ENCODE results near the gene ESPN.
"Not testable (repeated sequence)": the region's sequence is repeated elsewhere in the genome, so short reads cannot be mapped to it uniquely, and the experiment has no call there.

Gene ESPN

DNA sequence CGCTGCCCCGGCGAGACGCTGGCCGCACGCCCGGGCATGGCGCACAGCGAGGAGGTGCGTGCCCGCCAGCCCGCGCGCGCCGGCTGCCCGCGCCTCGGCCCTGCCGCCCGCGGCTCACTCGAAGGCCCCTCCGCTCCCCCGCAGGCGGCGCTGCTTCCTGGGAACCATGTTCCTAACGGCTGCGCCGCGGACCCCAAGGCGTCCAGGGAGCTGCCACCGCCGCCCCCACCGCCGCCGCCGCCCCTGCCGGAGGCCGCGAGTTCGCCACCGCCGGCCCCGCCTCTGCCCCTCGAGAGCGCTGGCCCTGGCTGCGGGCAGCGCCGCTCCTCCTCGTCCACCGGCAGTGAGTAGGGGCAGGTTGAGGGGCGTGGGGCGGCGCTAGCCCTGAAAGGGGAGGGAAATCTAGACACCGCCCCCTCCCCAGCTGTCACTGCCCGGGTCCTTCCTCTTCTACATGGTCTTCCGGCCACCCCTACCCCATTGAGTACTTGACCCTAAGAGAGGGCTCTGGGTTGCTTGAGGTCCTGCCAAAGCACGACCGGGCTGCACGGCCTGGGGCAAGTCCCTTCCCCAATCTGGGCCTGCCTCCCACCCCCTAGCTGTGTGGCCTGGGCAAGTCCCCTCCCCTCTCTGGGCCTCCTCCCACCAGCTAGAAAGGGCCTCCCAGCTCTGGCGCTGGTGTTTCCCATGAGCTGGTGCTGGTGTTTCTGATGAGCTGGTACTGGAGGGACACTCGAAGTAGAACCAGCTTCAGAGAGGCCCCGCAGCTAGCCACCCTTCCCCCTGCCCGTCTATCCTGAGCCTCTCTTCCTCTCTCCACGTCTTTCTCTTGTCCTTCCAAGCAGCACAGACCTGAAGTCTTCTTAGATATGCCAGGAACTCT, 24.4 kb downstream of the ESPN start:
- DNase-seq (ENCODE audit: low spot score): no peak

DNA sequence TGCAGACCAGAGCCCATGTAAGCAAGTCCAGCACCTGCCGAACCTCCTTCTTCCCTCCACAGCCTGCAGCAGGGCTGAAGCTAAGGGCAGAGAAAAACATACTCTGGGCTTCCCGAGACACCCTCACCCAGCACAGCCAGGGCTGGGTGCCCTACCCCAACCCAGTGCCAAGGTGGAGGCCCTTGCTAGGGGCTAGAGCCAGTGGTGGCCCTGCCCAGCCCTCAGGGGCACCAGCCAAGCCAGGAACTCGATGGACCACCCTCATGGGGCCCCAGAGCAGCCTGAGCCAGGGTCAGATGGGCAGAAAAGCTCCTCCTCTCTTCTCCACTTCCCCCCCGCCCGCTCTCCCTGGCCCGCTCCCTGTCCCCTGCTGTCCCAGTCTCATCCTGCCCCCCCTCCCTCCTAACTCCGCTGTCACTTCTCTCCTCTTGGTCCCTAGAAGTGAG, 25.5 kb downstream of the ESPN start:
- DNase-seq (ENCODE audit: low spot score): no peak

DNA sequence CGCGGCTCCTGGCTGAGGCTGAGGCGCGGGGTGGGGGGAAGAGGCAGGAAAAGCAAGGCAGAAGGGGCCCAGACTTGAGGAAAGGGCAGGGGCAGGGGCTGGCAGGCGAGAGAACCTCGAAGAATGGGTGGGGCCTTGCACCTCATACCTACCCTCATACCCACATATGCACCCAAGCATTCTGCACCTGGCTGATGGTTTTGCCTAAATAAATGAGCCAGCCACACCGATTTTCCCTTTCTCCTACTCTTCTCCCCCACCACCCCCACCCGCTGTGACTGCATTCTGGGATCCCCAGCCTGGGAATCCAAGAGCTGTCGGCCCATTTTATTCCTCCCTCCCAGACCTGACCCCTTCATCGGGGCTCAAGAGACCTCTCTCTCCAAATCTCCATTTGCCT, 25.9 kb downstream of the ESPN start:
- not testable (repeated sequence) for DNase-seq (ENCODE audit: low spot score)

DNA sequence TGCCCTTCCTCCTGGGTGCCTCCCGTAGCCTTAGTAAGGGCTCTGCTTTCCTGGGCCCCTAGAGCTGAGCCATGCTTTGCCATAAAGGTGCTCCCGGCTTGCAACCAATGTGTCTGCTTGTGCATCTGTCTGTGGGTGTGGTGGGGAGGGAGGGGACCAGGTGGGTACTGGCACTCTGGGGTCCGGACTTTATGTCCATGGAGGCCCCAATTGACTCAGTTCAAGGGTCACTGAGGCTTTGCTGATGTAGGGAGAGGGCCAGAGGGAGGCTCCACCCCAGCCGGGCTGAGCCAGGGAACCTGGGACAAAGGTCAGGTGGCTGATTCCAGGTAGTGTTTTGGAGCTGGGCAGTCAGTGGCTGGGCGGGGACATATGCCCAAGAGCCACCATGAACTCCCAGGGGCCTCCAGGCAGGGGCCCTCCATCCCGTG, 26.4 kb downstream of the ESPN start:
- DNase-seq (ENCODE audit: low spot score): no peak

DNA sequence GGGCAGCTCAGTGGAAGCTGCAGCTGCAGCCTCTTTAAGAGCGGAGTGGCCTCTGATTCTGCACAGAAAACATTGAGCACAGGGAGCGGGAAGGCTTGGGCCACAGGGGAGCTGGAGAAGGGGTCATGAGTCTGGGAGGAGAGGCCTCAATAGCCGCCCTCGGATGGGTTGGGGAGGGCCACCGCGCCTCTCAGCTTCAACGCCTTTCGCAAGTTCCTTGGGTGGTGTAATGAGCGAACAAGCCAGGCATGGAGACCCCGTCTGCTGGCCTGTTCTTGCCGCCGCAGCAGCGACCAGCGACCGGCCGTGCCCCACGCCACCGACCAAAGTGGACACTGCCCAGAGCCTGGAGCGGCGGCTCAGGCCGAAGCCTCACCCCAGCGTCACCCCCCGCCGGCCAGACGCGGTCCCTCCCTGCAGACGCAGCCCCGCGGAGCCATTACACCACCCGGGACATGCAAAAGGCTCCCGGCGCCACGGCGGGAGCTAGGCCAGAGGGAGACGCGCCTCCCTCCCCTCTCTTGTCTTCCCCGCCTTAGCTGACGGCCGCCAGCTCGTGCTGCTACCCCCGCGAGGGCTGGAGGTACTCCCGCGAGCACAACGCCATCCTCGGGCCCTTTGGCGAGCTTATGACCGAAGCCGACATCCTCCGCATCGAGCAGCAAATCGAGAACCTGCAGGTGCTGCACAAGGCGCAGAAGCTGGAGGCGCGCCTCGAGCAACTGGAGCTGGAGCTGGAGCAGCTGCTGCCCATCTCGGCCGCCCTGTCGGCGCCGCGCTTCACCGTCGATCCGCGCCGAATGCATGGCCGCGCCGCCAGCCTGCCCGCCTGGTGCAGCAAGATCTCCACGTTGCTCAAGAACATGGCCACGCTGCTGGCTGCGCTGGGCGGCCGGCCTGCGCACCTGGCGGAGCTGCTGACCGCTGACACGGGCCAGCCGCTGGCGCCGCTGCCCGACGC, 29.6 kb downstream of the ESPN start:
- DNase-seq (ENCODE audit: low spot score): not testable (repeated sequence)

DNA sequence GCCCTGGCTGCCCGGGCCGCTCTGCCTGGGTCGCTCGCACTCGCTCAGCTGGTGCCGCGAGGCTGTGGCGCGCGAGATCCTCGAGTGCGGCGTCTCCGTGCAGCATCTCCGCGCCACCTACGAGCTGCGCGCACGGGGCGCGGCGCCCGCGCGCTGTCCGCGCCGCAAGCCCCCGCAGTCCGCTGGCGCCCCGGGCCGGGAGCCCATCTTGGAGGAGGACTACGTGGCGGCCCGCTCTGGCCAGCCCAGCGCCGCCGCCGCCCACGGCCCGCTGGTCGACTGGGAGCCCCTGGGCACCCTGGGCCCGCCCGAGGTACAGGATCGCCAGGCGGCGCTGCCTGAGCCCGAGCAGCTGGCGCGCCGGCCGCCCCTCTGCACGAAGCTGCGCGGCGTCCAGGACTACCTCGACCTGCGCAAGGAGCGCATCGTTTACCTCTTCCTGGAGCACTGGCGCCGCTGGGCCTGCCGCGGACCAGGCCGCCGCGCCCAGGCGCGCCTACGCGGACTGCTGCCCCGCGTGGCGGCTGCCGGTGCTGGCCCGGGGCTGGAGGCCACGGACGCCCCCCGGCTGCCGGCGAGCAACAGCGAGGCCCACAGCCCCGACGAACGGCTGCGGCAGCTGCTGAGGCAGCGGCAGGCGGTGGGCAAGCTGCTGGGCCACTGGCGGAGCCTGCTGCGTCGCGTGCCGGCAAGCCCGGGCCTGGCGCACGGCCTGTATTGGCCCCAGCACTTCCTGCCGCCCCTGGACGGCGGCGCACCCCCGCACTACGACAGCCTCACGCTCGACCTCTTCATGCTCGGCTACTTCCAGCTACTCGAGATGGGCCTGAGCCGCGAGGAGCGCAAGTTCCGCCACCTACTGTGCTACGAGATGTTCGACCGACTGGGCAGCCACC, 30.5 kb downstream of the ESPN start:
- DNase-seq (ENCODE audit: low spot score): no peak

DNA sequence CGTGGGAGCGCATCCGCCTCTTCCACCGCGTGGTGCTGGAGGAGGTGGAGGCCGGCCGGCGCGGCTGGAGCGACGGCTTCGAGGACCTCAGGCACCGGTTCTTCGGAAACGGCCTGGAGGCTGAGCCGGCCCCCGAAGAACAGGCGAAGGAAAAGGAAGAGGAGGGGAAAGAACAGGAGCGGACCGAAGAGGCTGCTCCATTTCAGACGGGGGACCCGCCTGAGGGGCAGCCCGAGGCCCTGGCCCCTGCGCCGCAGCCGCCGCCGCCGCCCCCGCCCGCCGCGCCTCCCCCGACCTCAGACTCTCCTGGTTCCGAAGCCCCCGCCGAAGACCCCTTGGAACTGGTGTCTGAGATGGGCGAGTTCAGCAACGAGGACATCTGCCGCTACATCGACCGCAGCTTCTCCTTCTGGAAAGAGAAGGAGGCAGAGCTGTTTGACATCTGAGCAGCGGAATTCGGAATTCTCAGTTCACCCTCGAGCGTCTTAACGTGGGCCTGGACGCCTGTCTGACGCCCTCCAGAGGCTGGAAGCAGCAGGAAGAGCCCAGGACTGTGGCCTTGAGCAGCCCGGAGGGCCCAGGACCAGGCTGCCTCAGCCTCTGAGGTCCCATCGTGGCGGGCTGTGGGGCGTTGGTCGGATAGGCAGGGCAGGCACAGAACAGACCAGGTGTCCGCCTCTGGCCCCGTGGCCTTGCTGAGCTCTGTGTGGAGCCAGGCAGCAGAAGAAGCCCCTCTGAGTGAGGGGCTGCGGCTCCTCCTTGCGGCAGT, 31.4 kb downstream of the ESPN start:
- DNase-seq (ENCODE audit: low spot score): not testable (repeated sequence)

DNA sequence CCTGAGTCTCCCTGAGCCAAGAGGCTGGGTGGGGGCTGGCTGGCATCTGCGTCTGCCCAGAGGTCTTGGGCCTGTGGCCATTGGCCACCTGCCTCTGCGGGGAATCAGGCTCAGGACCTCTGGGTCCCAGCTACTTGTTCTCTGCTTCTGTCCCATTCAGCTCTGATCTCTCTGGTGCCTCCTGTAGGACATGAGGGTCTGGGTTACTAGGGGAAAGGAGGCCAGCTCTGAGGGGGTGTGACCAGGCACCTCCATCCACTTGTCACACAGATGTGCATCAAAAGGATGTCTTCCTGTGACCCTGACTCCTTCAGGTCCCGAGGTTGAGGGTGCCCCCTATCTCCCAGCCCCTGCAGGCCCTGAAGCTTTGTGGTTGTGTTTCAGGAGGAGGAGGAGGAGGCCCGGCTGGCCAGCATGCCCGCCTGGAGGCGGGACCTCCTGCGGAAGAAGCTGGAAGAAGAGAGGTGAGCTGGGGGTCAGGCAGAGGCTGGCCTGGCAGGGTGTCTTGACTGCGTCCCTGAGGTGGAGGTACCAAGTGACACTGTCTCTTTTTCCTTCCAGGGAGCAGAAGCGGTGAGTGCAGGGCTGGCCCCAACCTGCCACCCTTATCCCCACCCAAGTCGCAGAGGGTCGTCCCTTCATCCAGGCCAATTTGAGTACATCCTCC, 32.4 kb downstream of the ESPN start:
- no peak for DNase-seq (ENCODE audit: low spot score)

DNA sequence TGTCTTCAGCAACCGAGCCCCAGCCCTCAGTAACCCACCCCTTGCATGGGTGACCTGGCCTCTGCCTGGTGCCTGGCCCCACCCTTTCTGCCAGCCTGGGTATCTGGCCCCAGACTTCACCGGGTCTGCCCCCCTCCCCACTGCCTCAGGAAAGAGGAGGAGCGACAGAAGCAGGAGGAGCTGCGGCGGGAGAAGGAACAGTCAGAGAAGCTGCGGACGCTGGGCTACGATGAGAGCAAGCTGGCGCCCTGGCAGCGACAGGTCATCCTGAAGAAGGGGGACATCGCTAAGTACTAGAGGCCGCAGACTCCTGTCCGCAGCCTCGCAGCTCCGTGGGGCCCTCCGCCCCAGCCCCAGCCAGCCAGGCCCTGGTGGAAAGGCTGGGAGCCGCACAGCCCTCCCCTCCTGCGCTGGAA, 35.3 kb downstream of the ESPN start:
- DNase-seq (ENCODE audit: low spot score): no peak

DNA sequence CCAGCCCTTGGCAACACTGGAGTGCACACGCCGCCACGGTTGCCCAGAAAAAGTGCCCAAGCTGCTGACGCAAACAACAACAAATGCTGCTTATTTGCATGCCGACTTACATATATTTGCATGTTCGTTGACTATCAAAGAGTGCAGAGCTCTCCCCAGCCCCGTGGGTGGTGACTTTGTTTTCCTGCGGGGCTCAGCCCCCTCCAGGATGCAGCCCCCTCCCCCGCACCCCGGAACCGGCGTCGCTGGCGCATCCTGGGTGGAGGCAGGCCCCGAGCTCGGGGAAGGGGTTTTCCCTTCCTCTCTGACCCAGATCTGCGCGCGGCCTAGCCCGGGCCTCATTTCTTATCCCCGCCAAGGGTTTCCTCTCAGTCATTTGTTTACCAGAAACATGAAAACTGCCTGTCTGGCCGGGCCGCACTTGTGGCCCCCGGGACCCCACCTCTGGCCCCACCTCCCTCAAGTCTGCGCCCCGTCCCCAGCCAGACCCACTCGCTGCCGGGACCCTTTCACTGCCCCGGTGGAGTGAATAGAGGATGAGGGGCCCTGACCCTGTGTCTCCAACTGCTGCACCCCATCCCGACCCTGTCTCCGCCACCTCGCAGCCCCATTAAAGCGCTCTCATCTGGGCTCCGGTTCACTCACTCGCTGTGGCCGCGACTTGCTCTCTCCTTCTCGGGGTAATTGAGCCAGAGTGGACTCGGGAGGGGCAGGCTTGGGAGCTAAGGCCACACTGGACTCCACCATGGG, 35.9 kb downstream of the ESPN start:
- DNase-seq (ENCODE audit: low spot score): no peak

DNA sequence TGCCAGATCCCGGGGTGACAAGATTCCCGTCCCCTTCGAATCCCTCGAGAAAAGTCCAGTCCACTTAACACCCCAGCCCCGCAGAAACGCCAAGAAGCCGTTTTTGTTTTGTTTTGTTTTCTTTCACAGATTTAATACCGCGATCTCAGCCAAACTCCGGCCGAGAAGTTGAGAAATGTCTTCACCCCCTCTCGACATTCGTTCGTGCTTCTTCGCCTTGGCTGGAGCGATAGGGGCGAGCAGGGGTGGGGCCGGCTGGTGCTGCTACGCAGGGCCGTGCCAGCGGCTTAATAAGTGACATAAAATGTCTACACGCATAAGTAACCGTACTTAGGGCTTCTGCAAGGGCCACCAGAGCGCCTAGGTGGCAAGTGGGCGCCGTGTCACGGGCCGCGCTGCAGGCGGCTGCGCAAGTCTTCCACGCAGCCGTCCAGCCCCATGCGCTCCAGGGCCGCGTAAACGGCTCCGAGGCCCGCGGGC, 36.5 kb downstream of the ESPN start:
- no peak for DNase-seq (ENCODE audit: low spot score)

DNA sequence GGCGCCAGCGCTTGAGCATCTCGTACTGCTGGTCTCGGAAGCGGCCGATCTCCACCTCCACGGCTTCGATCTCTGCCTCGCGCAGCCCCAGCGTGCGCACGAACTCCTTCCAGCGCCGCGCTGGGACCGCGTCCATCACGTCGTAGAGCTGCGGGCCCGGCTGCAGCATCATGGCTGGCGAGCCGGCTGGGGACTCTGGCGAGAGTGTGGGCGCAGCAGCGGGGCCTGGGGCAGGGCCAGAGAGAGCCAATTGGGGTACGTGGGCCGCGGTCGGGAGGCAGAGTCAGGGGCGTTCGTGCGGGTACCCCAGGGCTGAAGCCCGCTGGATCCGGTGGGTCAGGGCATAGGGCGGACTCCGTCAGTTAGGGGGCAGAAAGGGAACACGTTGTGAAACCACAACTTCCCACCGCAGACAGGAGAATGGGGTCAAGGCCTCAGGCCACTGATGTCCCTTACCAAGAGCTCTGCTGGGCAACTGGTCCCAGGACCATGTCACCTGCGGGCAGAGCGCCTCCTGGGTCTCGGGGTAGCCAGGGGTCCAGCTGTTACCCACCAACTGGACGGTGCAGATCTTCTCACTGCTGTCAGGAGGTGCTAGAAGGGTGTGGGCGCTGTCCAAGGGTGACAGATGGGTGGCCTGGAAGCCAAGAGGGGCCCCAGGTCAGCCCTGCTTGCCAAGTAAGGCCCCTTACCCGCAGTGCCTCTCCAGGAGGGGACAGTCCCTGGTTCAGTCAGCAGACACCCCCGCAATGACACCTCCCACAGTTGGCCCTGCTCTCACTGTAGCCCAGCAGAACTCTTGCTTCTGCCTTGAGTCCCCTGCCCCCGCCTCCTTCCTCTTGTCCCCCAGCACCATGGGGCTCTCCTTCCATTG, 37.2 kb downstream of the ESPN start:
- no peak for DNase-seq (ENCODE audit: low spot score)

DNA sequence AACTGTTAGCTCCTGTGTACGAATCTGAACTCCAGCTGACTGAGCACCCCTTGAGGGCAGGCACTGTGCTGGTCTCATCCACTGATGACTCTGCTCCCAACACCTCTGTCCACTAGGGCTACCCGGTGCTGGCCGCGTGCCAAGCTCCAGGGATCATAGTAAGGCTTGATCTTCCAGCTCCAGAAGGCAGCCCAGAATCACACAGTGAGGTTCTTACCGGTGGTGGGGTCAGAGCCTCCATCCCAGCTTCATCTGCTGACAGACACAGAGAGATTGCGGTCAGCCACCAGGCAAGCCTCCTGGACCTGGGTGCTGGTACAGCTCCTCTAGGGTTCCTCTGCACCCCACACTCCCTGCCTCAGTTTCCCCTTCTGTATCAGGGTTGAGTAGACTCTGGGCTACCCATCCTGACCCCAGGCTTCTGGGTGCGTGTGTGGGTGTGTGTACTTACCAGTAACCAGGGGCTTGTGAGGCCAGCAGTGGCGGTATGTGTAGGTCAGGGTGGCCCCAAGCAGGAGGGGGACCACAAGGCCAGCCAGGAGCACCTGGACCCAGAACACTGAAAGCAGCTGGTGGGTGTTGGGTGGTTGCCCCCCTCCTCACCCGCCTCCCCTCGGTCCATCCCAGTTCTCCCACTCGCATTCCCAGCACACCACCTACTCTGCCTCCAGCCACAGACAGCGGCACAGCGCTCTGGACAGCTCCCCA, 38.0 kb downstream of the ESPN start:
- DNase-seq (ENCODE audit: low spot score): no peak

DNA sequence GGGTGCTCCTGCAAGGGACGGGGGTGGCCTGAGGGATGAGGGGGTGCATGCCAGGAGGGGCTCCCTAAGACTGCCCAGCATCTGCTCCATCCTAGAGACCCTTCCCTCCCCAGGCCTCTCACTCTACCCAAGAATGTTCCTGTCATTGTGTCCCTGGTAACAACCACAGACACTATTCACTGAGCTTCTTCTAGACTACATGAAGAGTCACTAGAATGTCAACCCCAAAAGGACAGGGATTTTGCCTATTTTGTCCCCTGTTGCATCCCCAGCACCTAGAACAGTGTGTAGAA, 38.5 kb downstream of the ESPN start:
- no peak for DNase-seq (ENCODE audit: low spot score)

DNA sequence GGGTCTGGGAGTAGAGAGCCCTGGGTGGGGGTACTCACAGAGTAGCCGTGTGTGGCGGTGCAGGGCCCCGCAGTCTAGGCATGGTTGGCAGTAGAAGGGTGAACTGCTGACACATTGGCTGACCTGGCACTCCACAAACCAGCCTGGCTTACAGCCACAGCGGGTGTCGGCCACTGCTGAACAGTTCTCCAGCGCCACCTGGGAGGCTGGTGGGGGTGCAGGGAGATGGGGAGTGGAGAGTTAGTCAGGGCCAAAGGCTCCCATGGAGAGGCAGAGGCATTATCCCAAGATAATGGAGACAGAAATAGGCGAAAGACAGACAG, 39.9 kb downstream of the ESPN start:
- no peak for DNase-seq (ENCODE audit: low spot score)

DNA sequence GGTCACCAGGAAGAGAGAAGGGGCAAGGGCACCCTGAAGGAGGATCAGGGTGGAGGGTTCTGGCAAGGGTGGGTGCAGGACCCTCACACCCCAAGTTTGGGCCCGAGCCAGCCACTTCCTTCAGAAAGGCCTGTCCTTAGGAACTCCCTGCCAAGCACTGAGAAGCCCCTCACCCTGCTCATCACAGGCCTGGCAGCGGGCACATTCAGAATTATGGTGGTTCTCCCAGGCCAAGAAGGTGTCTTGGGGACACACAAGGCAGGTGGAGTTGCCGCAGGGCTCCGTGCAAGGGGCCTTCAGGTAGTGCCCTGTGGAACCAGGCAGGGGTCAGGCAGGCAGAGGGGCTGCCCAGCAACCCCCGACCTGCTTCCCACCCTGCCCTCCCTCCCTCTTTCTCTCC, 40.3 kb downstream of the ESPN start:
- no peak for DNase-seq (ENCODE audit: low spot score)

DNA sequence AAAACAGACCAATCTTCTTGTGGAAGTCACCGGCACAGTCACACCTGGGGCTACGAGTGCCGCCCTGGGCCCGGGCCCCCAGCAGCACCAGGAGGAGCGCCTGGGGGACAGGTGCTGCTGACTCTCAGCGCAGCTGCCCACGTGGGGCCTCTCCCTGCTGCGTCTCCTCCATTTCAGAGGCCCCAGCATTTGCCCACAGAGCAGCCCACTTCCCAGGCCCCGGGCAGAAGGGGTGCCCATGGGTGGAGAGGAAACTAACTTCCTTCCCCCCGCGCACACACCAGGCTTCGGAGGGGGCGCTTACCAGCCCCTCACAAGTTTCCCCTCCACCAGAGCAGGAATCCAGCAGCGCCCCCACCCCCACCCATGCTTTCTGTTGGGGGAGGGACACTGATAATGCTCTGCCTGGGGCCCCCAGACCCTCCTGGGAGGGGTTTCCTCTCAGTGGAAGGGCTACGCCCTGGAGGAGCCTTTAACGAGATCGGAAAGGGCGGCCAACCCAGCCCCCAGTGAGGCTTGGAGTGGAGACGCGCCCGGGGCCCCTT, 41.0 kb downstream of the ESPN start:
- DNase-seq (ENCODE audit: low spot score): no peak

DNA sequence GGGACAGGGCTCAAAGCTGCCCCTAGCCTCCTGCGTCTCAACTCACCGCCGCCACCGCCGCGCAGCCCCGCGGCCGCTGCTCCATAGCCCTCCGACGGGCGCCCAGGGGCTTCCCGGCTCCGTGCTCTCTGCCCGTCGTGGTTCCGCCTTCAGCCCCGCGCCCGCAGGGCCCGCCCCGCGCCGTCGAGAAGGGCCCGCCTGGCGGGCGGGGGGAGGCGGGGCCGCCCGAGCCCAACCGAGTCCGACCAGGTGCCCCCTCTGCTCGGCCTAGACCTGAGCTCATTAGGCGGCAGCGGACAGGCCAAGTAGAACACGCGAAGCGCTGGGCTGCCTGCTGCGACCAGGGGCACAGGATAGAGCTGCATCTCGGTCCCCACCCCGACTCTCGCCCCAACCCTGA, 41.4 kb downstream of the ESPN start, which contains the start of gene TNFRSF25:
TSS of gene TNFRSF25 (minus strand) at position 151 of the 400 bp plus-strand sequence. CDS start at position 85, 66 bp downstream.
- DNase-seq (ENCODE audit: low spot score): no peak

All from putamen (tissue), 1 donor.